Pons (tissue), 1 donor: ENCODE results near the gene CCNI.
A peak's percentile ranks its signal among the peaks of the same experiment; 100 is the strongest.
"Not testable (repeated sequence)": the region's sequence is repeated elsewhere in the genome, so short reads cannot be mapped to it uniquely, and the experiment has no call there.

ENCODE experiments used
- DNase-seq: peaks from one replicate; pipeline ENCODE4 v3.0.0-alpha.2; 2016; ENCODE audit warnings: low spot score

Gene CCNI

GRCh38 chr4:77082886-77083608 lies 7.3 kb upstream of the CCNI start:
- DNase-seq = no peak

GRCh38 chr4:77080806-77081205 lies 5.0 kb upstream of the CCNI start:
- not testable (repeated sequence) for DNase-seq

- DNase-seq = no peak
Measured at GRCh38 chr4:77079281-77079680, 3.5 kb upstream of the CCNI start.

- no peak for DNase-seq
Measured at GRCh38 chr4:77078401-77078800, 2.6 kb upstream of the CCNI start.

- no peak for DNase-seq
Measured at GRCh38 chr4:77076889-77077635, 1.3 kb upstream of the CCNI start.

- DNase-seq = peak; percentile 59
Measured at GRCh38 chr4:77074981-77075855, 571 bp downstream of the CCNI start.

- peak; percentile 51 for DNase-seq
Measured at GRCh38 chr4:77074381-77074831, 1.4 kb downstream of the CCNI start.

- DNase-seq = no peak
Measured at GRCh38 chr4:77073981-77074380, 1.8 kb downstream of the CCNI start.

- peak; percentile 65 for DNase-seq
Measured at GRCh38 chr4:77073106-77073809, 2.5 kb downstream of the CCNI start.

- DNase-seq = no peak
Measured at GRCh38 chr4:77072195-77072753, 3.5 kb downstream of the CCNI start.

GRCh38 chr4:77069514-77069913 lies 6.3 kb downstream of the CCNI start:
- not testable (repeated sequence) for DNase-seq

GRCh38 chr4:77065382-77065781 lies 10.4 kb downstream of the CCNI start:
- DNase-seq = no peak

GRCh38 chr4:77062856-77063255 lies 12.9 kb downstream of the CCNI start:
- DNase-seq = no peak

- no peak for DNase-seq
Measured at GRCh38 chr4:77052352-77052751, 23.4 kb downstream of the CCNI start.

GRCh38 chr4:77050962-77051361 lies 24.8 kb downstream of the CCNI start:
- DNase-seq = no peak

GRCh38 chr4:77047037-77047436 lies 28.8 kb downstream of the CCNI start:
- DNase-seq = no peak

- no peak for DNase-seq
Measured at GRCh38 chr4:77045490-77045889, 30.3 kb downstream of the CCNI start.

- peak; percentile 35 for DNase-seq
Measured at GRCh38 chr4:77044461-77045150, 31.2 kb downstream of the CCNI start.

GRCh38 chr4:77043507-77044136 lies 32.2 kb downstream of the CCNI start:
- DNase-seq = no peak
